ENCODE results near the gene UPK3A. TPM values are rescaled to one million over a fixed set of nuclear protein-coding genes. Genes with fewer than 3 reads are reported as not detected.

Gene UPK3A
- total and polyA plus RNA-seq, 2 of the 13 experiments (the other 11 are each of a cell fraction or from before 2014, with no cell fraction given): 10.5 to 13.8 TPM

DNA sequence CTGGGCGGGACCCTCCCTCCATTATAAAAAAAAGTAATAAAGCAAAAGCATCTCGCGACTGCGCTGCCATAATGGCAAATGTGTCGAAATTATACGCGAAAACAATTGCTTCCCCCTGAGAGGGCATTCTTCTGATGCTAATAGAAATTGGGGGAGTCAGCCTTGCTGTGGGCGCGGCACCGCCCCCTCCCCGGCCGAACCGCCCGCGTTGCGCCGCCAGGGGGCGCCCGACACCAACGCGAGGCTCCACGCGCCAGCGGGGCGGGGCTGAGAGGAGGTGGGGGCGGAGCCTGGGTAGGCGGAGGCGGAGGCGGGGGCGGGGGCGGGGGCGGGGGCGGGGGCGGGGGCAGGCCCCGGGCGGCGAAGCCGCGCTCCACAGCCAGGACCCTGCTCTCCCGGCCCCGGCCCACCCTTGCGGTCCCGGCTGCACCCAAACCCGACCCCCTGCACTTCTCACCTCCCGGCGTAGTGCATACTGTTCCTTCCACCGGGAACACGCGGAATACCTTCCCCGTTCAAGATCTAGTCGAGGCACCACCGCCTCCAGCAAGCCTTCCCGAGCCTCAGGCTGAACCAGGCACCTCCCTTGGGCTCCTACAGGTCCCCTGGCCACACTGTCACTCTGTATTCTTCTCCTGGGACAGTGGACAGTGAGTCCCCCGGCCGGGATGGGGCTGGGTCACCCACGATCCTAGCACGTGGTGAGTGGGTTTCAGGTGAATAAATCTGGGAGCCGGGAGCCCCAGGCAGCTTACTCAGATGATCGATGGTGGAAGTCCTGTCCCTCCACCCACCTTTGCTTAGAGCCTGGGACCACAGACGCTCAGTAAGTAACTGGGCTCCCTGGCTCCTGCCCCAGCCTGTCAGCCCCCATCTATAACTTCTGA is 15.5 kb upstream of the UPK3A start (continued):
- TF ChIP-seq, protein P1, sequence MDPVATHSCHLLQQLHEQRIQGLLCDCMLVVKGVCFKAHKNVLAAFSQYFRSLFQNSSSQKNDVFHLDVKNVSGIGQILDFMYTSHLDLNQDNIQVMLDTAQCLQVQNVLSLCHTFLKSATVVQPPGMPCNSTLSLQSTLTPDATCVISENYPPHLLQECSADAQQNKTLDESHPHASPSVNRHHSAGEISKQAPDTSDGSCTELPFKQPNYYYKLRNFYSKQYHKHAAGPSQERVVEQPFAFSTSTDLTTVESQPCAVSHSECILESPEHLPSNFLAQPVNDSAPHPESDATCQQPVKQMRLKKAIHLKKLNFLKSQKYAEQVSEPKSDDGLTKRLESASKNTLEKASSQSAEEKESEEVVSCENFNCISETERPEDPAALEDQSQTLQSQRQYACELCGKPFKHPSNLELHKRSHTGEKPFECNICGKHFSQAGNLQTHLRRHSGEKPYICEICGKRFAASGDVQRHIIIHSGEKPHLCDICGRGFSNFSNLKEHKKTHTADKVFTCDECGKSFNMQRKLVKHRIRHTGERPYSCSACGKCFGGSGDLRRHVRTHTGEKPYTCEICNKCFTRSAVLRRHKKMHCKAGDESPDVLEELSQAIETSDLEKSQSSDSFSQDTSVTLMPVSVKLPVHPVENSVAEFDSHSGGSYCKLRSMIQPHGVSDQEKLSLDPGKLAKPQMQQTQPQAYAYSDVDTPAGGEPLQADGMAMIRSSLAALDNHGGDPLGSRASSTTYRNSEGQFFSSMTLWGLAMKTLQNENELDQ (CRISPR knock-in tag; IDR thresholded peaks at IDR 0.05; ENCODE audit: borderline replicate concordance): no peak
- peak; percentile 94 for TF ChIP-seq SP4 (CRISPR knock-in tag; IDR thresholded peaks at IDR 0.05)
- TF ChIP-seq NRL (CRISPR knock-in tag; IDR thresholded peaks at IDR 0.05; ENCODE audit: borderline replicate concordance): 0 out of 2 replicates have a peak, but pooled peaks have one; percentile 59
- no peak for TF ChIP-seq CREB1 (IDR thresholded peaks at IDR 0.05)
- no peak for TF ChIP-seq CREB1 (CRISPR knock-in tag; IDR thresholded peaks at IDR 0.05)
- no peak for TF ChIP-seq PITX1 (CRISPR knock-in tag; IDR thresholded peaks at IDR 0.05)
- peak; percentile 87 for TF ChIP-seq ZNF605 (CRISPR knock-in tag; IDR thresholded peaks at IDR 0.05)
- TF ChIP-seq, protein P2, sequence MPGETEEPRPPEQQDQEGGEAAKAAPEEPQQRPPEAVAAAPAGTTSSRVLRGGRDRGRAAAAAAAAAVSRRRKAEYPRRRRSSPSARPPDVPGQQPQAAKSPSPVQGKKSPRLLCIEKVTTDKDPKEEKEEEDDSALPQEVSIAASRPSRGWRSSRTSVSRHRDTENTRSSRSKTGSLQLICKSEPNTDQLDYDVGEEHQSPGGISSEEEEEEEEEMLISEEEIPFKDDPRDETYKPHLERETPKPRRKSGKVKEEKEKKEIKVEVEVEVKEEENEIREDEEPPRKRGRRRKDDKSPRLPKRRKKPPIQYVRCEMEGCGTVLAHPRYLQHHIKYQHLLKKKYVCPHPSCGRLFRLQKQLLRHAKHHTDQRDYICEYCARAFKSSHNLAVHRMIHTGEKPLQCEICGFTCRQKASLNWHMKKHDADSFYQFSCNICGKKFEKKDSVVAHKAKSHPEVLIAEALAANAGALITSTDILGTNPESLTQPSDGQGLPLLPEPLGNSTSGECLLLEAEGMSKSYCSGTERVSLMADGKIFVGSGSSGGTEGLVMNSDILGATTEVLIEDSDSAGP (CRISPR knock-in tag; IDR thresholded peaks at IDR 0.05; ENCODE audit: borderline replicate concordance): peak; percentile 64; the same call in 1 of the 2 replicates
- TF ChIP-seq ZBTB8A (CRISPR knock-in tag; IDR thresholded peaks at IDR 0.05; ENCODE audit: borderline replicate concordance, low read depth): no peak
- TF ChIP-seq, protein P3, sequence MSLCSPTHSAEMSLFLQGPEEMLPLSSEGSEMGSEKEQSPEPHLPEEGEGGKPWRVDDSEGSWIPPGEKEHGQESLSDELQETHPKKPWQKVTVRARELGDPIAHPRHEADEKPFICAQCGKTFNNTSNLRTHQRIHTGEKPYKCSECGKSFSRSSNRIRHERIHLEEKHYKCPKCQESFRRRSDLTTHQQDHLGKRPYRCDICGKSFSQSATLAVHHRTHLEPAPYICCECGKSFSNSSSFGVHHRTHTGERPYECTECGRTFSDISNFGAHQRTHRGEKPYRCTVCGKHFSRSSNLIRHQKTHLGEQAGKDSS (CRISPR knock-in tag; IDR thresholded peaks at IDR 0.05; ENCODE audit: borderline replicate concordance, low read depth): no peak
- TF ChIP-seq, protein P4, sequence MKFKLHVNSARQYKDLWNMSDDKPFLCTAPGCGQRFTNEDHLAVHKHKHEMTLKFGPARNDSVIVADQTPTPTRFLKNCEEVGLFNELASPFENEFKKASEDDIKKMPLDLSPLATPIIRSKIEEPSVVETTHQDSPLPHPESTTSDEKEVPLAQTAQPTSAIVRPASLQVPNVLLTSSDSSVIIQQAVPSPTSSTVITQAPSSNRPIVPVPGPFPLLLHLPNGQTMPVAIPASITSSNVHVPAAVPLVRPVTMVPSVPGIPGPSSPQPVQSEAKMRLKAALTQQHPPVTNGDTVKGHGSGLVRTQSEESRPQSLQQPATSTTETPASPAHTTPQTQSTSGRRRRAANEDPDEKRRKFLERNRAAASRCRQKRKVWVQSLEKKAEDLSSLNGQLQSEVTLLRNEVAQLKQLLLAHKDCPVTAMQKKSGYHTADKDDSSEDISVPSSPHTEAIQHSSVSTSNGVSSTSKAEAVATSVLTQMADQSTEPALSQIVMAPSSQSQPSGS (CRISPR knock-in tag; IDR thresholded peaks at IDR 0.05): no peak
- TF ChIP-seq ZNF234 (CRISPR knock-in tag; conservative IDR thresholded peaks at IDR 0.05): 0 out of 2 replicates have a peak, but pooled peaks have one; percentile 51
- TF ChIP-seq, protein P5, sequence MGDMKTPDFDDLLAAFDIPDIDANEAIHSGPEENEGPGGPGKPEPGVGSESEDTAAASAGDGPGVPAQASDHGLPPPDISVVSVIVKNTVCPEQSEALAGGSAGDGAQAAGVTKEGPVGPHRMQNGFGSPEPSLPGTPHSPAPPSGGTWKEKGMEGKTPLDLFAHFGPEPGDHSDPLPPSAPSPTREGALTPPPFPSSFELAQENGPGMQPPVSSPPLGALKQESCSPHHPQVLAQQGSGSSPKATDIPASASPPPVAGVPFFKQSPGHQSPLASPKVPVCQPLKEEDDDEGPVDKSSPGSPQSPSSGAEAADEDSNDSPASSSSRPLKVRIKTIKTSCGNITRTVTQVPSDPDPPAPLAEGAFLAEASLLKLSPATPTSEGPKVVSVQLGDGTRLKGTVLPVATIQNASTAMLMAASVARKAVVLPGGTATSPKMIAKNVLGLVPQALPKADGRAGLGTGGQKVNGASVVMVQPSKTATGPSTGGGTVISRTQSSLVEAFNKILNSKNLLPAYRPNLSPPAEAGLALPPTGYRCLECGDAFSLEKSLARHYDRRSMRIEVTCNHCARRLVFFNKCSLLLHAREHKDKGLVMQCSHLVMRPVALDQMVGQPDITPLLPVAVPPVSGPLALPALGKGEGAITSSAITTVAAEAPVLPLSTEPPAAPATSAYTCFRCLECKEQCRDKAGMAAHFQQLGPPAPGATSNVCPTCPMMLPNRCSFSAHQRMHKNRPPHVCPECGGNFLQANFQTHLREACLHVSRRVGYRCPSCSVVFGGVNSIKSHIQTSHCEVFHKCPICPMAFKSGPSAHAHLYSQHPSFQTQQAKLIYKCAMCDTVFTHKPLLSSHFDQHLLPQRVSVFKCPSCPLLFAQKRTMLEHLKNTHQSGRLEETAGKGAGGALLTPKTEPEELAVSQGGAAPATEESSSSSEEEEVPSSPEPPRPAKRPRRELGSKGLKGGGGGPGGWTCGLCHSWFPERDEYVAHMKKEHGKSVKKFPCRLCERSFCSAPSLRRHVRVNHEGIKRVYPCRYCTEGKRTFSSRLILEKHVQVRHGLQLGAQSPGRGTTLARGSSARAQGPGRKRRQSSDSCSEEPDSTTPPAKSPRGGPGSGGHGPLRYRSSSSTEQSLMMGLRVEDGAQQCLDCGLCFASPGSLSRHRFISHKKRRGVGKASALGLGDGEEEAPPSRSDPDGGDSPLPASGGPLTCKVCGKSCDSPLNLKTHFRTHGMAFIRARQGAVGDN (CRISPR knock-in tag; IDR thresholded peaks at IDR 0.05): peak; percentile 79
- TF ChIP-seq ZFY (CRISPR knock-in tag; IDR thresholded peaks at IDR 0.05): peak; percentile 36
- no peak for TF ChIP-seq SOX6 (IDR thresholded peaks at IDR 0.05)
- peak; percentile 48 for TF ChIP-seq SOX6 (CRISPR knock-in tag; IDR thresholded peaks at IDR 0.05)
- TF ChIP-seq ETV5 (CRISPR knock-in tag; IDR thresholded peaks at IDR 0.05; ENCODE audit: borderline replicate concordance): no peak; the same call in 1 of the 2 replicates
